H9 (cell line): ENCODE measurements around the gene PRKAG2. TPM values are rescaled to one million over a fixed set of nuclear protein-coding genes. Genes with fewer than 3 reads are reported as not detected.

Source experiments
- DNase-seq: peaks from one replicate; pipeline ENCODE4 v3.0.0-alpha.2; 2017
- H2AFZ ChIP-seq: one replicate; pipeline ENCODE4 v1.6.1; 2013; ENCODE audit warnings: mild to moderate bottlenecking, low read length, control low read depth, moderate library complexity
- H2AK5ac ChIP-seq: 2 replicates; pipeline ENCODE4 v1.6.1; 2013; ENCODE audit warnings: low read length, control low read depth, mixed read lengths; ENCODE audit not compliant: insufficient read length
- H2BK120ac ChIP-seq: one replicate; pipeline ENCODE4 v1.6.1; 2013; ENCODE audit warnings: low read depth, mild to moderate bottlenecking, low read length, control low read depth, inconsistent platforms; ENCODE audit not compliant: poor library complexity, severe bottlenecking
- H2BK12ac ChIP-seq: 2 replicates; pipeline ENCODE4 v1.6.1; 2013; ENCODE audit warnings: low read length, control low read depth, mixed read lengths, low read depth; ENCODE audit not compliant: insufficient read length
- H2BK15ac ChIP-seq: 2 replicates; pipeline ENCODE4 v1.6.1; 2013; ENCODE audit warnings: low read depth, low read length, control low read depth
- H2BK20ac ChIP-seq: one replicate; pipeline ENCODE4 v1.6.1; 2013; ENCODE audit warnings: low read depth, mild to moderate bottlenecking, low read length, control low read depth, inconsistent platforms; ENCODE audit not compliant: poor library complexity, severe bottlenecking
- H2BK5ac ChIP-seq: 2 replicates; pipeline ENCODE4 v1.6.1; 2013; ENCODE audit warnings: low read length, control low read depth, mixed read lengths; ENCODE audit not compliant: insufficient read length
- H3K14ac ChIP-seq: 2 replicates; pipeline ENCODE4 v1.6.1; 2013; ENCODE audit warnings: low read length, control low read depth; ENCODE audit not compliant: insufficient read depth
- H3K18ac ChIP-seq: 2 replicates; pipeline ENCODE4 v1.6.1; 2013; ENCODE audit warnings: low read depth, mild to moderate bottlenecking, mixed read lengths, low read length, control low read depth; ENCODE audit not compliant: insufficient read length
- H3K23ac ChIP-seq: 2 replicates; pipeline ENCODE4 v1.6.1; 2013; ENCODE audit warnings: low read length, control low read depth, mixed read lengths, low read depth; ENCODE audit not compliant: insufficient read length
- H3K23me2 ChIP-seq: 2 replicates; pipeline ENCODE4 v1.6.1; 2013; ENCODE audit warnings: low read depth, mild to moderate bottlenecking, mixed read lengths, low read length, control low read depth; ENCODE audit not compliant: insufficient read length, poor library complexity, severe bottlenecking
- H3K27ac ChIP-seq: 2 replicates; pipeline ENCODE4 v1.5.1; 2013; ENCODE audit warnings: low read length, control low read depth, mixed read lengths, low read depth; ENCODE audit not compliant: insufficient read length
- H3K27me3 ChIP-seq: 2 replicates; pipeline ENCODE4 v1.6.1; 2013; ENCODE audit warnings: low read length, control low read depth, inconsistent platforms; ENCODE audit not compliant: insufficient read depth
- H3K4ac ChIP-seq: 2 replicates; pipeline ENCODE4 v1.6.1; 2013; ENCODE audit warnings: low read depth, mild to moderate bottlenecking, control low read depth, inconsistent platforms, low read length, moderate library complexity
- H3K4me1 ChIP-seq: 2 replicates; pipeline ENCODE4 v1.6.1; 2013; ENCODE audit warnings: low read length, control low read depth, inconsistent platforms; ENCODE audit not compliant: insufficient read depth
- H3K4me2 ChIP-seq: 2 replicates; pipeline ENCODE4 v1.6.1; 2013; ENCODE audit warnings: low read length, control low read depth, mixed read lengths; ENCODE audit not compliant: insufficient read length, insufficient read depth
- H3K56ac ChIP-seq: 2 replicates; pipeline ENCODE4 v1.6.1; 2013; ENCODE audit warnings: low read depth, mild to moderate bottlenecking, mixed read lengths, low read length, control low read depth; ENCODE audit not compliant: insufficient read length
- H3K79me1 ChIP-seq: 2 replicates; pipeline ENCODE4 v1.6.1; 2013; ENCODE audit warnings: low read depth, mild to moderate bottlenecking, moderate library complexity, low read length, control low read depth, inconsistent platforms; ENCODE audit not compliant: insufficient read depth, poor library complexity, severe bottlenecking
- H3K79me2 ChIP-seq: 2 replicates; pipeline ENCODE4 v1.6.1; 2013; ENCODE audit warnings: low read length, control low read depth, inconsistent platforms; ENCODE audit not compliant: insufficient read depth
- H3K9ac ChIP-seq: 2 replicates; pipeline ENCODE4 v1.6.1; 2013; ENCODE audit warnings: low read length, control low read depth, mixed read lengths; ENCODE audit not compliant: insufficient read length; ENCODE audit errors: extremely low read depth
- H3K9me3 ChIP-seq: one replicate; pipeline ENCODE4 v1.6.1; 2013; ENCODE audit warnings: low read depth, low read length, inconsistent platforms; ENCODE audit not compliant: control insufficient read depth
- H3T11ph ChIP-seq: one replicate; pipeline ENCODE4 v1.6.1; 2013; ENCODE audit warnings: mild to moderate bottlenecking, low read length, control low read depth, inconsistent platforms
- H4K20me1 ChIP-seq: one replicate; pipeline ENCODE4 v1.6.1; 2013; ENCODE audit not compliant: control insufficient read depth, insufficient read length, insufficient read depth
- H4K5ac ChIP-seq: 2 replicates; pipeline ENCODE4 v1.6.1; 2013; ENCODE audit warnings: low read depth, mild to moderate bottlenecking, mixed read lengths, low read length, control low read depth; ENCODE audit not compliant: insufficient read length
- H4K8ac ChIP-seq: replicated peaks from 2 replicates; pipeline ENCODE4 v1.6.1; 2013; ENCODE audit warnings: low read length, control low read depth, mixed read lengths, low read depth; ENCODE audit not compliant: insufficient read length
- H4K91ac ChIP-seq: 2 replicates; pipeline ENCODE4 v1.6.1; 2013; ENCODE audit warnings: low read depth, mild to moderate bottlenecking, moderate library complexity, mixed read lengths, low read length, control low read depth; ENCODE audit not compliant: insufficient read length
- H3K27ac Mint-ChIP-seq, 3 experiments: 2 replicates in 2 of 3; 3 replicates in 1 of 3; pipeline ENCODE4 v1.8.0; 2020 to 2021; ENCODE audit warnings: mixed read lengths in 3 of 3, mild to moderate bottlenecking in 1 of 3, moderate library complexity in 1 of 3
- H3K27me3 Mint-ChIP-seq: 2 replicates; pipeline ENCODE4 v1.8.0; 2021; ENCODE audit warnings: low read depth, mild to moderate bottlenecking, moderate library complexity, mixed read lengths
- H3K36me3 Mint-ChIP-seq, 3 experiments: 2 replicates in 2 of 3; 3 replicates in 1 of 3; pipeline ENCODE4 v1.8.0; 2020 to 2021; ENCODE audit warnings: low read depth in 3 of 3, mixed read lengths in 3 of 3; ENCODE audit not compliant: insufficient read depth in 1 of 3
- H3K4me1 Mint-ChIP-seq, 2 experiments: 2 replicates each; pipeline ENCODE4 v1.8.0; 2020; ENCODE audit warnings: mixed read lengths in 2 of 2
- H3K4me3 Mint-ChIP-seq, 2 experiments: 2 replicates in 1 of 2; 3 replicates in 1 of 2; pipeline ENCODE4 v1.8.0; 2020 to 2021; ENCODE audit warnings: mild to moderate bottlenecking in 2 of 2, mixed read lengths in 2 of 2, moderate library complexity in 1 of 2
- H3K9me3 Mint-ChIP-seq, 2 experiments: 2 replicates in 1 of 2; 3 replicates in 1 of 2; pipeline ENCODE4 v1.8.0; 2020; ENCODE audit warnings: mild to moderate bottlenecking in 2 of 2, mixed read lengths in 2 of 2, moderate library complexity in 1 of 2
- CTCF ChIP-seq: fragments of 200-600 bp; sonication (generic); conservative IDR thresholded peaks from 3 replicates; pipeline ENCODE4 v1.8.0; 2021; ENCODE audit warnings: antibody characterized with exemption, mild to moderate bottlenecking
- WGBS: extraction: QIAGEN DNeasy Blood & Tissue Kit; methylation state at CpG from one replicate; pipeline ENCODE4 v1.1.7; 2013; ENCODE audit warnings: missing lambda C conversion rate, low lambda C conversion rate, mixed read lengths; ENCODE audit not compliant: insufficient read length; ENCODE audit errors: extremely low coverage; 5-methylcytosine and 5-hydroxymethylcytosine counted together
- total RNA-seq: library from RNA; stranded (reverse); gene quantifications from 2 replicates; pipeline ENCODE4 v1.2.1, GENCODE V29; 2021

PRKAG2 gene
- total RNA-seq, 1 experiment from 2014 or later: 11.8 TPM

GRCh38 chr7:151801291-151801690 lies 75.6 kb downstream of the PRKAG2 start:
- Mint-ChIP-seq H3K4me3 (no peak overlapping the region), H3K4me1 (0 out of 4 replicates have a peak, but pooled peaks cover 0 to 3% of the 10 kb centered on the region in 2 experiments), H3K27ac (no peak overlapping the region), H3K36me3 (no peaks in the 10 kb centered on the region), H3K9me3 (no peaks in the 10 kb centered on the region; a peak in 1 of 5 replicates), H3K27me3 (peaks cover 4% of the 10 kb centered on the region)
- no peak overlapping the region for H2BK120ac ChIP-seq
- no peaks in the 10 kb centered on the region for H3K9me3 ChIP-seq
- H3K14ac ChIP-seq: no peak overlapping the region
- H2AK5ac ChIP-seq: no peak overlapping the region
- no peak overlapping the region for H3K27ac ChIP-seq
- H4K91ac ChIP-seq: no peak overlapping the region
- no peak overlapping the region for H4K8ac ChIP-seq
- no peaks in the 10 kb centered on the region for H3K79me1 ChIP-seq
- H2BK12ac ChIP-seq: no peak overlapping the region
- no peak overlapping the region for H3T11ph ChIP-seq
- H2BK20ac ChIP-seq: no peak overlapping the region
- no peaks in the 10 kb centered on the region for H3K4me1 ChIP-seq
- H3K18ac ChIP-seq: no peak overlapping the region
- no peak overlapping the region for H3K4ac ChIP-seq
- H3K23me2 ChIP-seq: no peaks in the 10 kb centered on the region
- no peak overlapping the region for H3K23ac ChIP-seq
- no peak overlapping the region for H4K5ac ChIP-seq
- no peak for DNase-seq
- H3K4me2 ChIP-seq: no peak overlapping the region
- no peaks in the 10 kb centered on the region for H3K27me3 ChIP-seq
- TF ChIP-seq CTCF: no peak
- H2AFZ ChIP-seq: no peak overlapping the region
- no peaks in the 10 kb centered on the region for H3K79me2 ChIP-seq
- H2BK5ac ChIP-seq: no peak overlapping the region
- no peaks in the 10 kb centered on the region for H4K20me1 ChIP-seq
- no peak overlapping the region for H3K56ac ChIP-seq
- H2BK15ac ChIP-seq: no peak overlapping the region
- H3K9ac ChIP-seq: no peak overlapping the region
- WGBS: no CpG with 5 or more reads among the region's 5 CpGs
